Mesothelial cell of epicardium (in vitro differentiated cells): ENCODE measurements around the gene TELO2. TPM values are rescaled to one million over a fixed set of nuclear protein-coding genes. Genes with fewer than 3 reads are reported as not detected.

Source experiments
- DNase-seq, 2 experiments: peaks; one replicate each; pipeline ENCODE4 v3.0.0; 2021; ENCODE audit warnings: low spot score in 2 of 2; ENCODE audit not compliant: unreplicated experiment in 2 of 2
- H3K27ac Mint-ChIP-seq: 2 replicates; pipeline ENCODE4 v1.8.0; 2021; ENCODE audit warnings: mixed read lengths
- H3K27me3 Mint-ChIP-seq: 2 replicates; pipeline ENCODE4 v1.8.0; 2021; ENCODE audit warnings: low read depth, mixed read lengths
- H3K36me3 Mint-ChIP-seq: 2 replicates; pipeline ENCODE4 v1.8.0; 2021; ENCODE audit warnings: mixed read lengths
- H3K4me1 Mint-ChIP-seq: 2 replicates; pipeline ENCODE4 v1.8.0; 2021; ENCODE audit warnings: mixed read lengths
- H3K4me3 Mint-ChIP-seq: 2 replicates; pipeline ENCODE4 v1.8.0; 2021; ENCODE audit warnings: mild to moderate bottlenecking, moderate library complexity, mixed read lengths
- H3K9me3 Mint-ChIP-seq: 2 replicates; pipeline ENCODE4 v1.8.0; 2021; ENCODE audit warnings: mixed read lengths
- CTCF ChIP-seq: fragments of 200-600 bp; sonication (generic); IDR thresholded peaks from one replicate; pipeline ENCODE4 v1.5.0; 2021; ENCODE audit warnings: antibody characterized with exemption; ENCODE audit not compliant: unreplicated experiment
- total RNA-seq: library from RNA; stranded (reverse); gene quantifications from 3 replicates; pipeline ENCODE4 v1.2.1, GENCODE V29; 2021

TELO2 gene
- total RNA-seq, 1 donor from 2014 or later, result 70.2 TPM

- TF ChIP-seq CTCF, result no peak
- Mint-ChIP-seq H3K4me1 (peaks cover 13% of the 10 kb centered on the region), H3K36me3 (peaks cover 15% of the 10 kb centered on the region), H3K9me3 (no peaks in the 10 kb centered on the region), H3K27ac (no peak overlapping the region), H3K4me3 (no peak overlapping the region), H3K27me3 (no peaks in the 10 kb centered on the region)
- DNase-seq, result no peak
These were observed 53.3 kb downstream of the TELO2 start for GRCh38 chr16:1546430-1546829.

GRCh38 chr16:1548233-1548632, 55.1 kb downstream of the TELO2 start:
- H3K9me3 Mint-ChIP-seq, result no peaks in the 10 kb centered on the region
- H3K27me3 Mint-ChIP-seq, result no peaks in the 10 kb centered on the region
- peaks cover 11% of the 10 kb centered on the region for H3K4me1 Mint-ChIP-seq
- H3K36me3 Mint-ChIP-seq, result peaks cover 15% of the 10 kb centered on the region
- no peak overlapping the region for H3K4me3 Mint-ChIP-seq
- no peak for DNase-seq
- H3K27ac Mint-ChIP-seq, result no peak overlapping the region
- TF ChIP-seq CTCF, result no peak

GRCh38 chr16:1548727-1549126, 55.6 kb downstream of the TELO2 start:
- no peaks in the 10 kb centered on the region for H3K27me3 Mint-ChIP-seq
- no peaks in the 10 kb centered on the region for H3K9me3 Mint-ChIP-seq
- no peak overlapping the region for H3K27ac Mint-ChIP-seq
- DNase-seq, result no peak
- peaks cover 14% of the 10 kb centered on the region for H3K36me3 Mint-ChIP-seq
- no peak overlapping the region for H3K4me3 Mint-ChIP-seq
- peaks cover 8% of the 10 kb centered on the region for H3K4me1 Mint-ChIP-seq
- no peak for TF ChIP-seq CTCF

- no peak overlapping the region for H3K4me3 Mint-ChIP-seq
- H3K27ac Mint-ChIP-seq, result no peak overlapping the region
- H3K4me1 Mint-ChIP-seq, result peaks cover 7% of the 10 kb centered on the region
- DNase-seq, result no peak
- H3K27me3 Mint-ChIP-seq, result no peaks in the 10 kb centered on the region
- TF ChIP-seq CTCF, result no peak
- H3K36me3 Mint-ChIP-seq, result peaks cover 15% of the 10 kb centered on the region
- no peaks in the 10 kb centered on the region for H3K9me3 Mint-ChIP-seq
These were observed 56.9 kb downstream of the TELO2 start for GRCh38 chr16:1550069-1550468.

- H3K27ac Mint-ChIP-seq, result no peak overlapping the region
- no peak for TF ChIP-seq CTCF
- H3K27me3 Mint-ChIP-seq, result no peaks in the 10 kb centered on the region
- no peak for DNase-seq
- H3K36me3 Mint-ChIP-seq, result peaks cover 20% of the 10 kb centered on the region
- no peak overlapping the region for H3K4me3 Mint-ChIP-seq
- peaks cover 2% of the 10 kb centered on the region for H3K4me1 Mint-ChIP-seq
- H3K9me3 Mint-ChIP-seq, result no peaks in the 10 kb centered on the region
These were observed 57.5 kb downstream of the TELO2 start for GRCh38 chr16:1550696-1551095.

GRCh38 chr16:1551166-1551565, 58.0 kb downstream of the TELO2 start:
- Mint-ChIP-seq H3K27me3 (no peaks in the 10 kb centered on the region), H3K27ac (no peak overlapping the region), H3K36me3 (peaks cover 23% of the 10 kb centered on the region), H3K4me1 (no peaks in the 10 kb centered on the region), H3K9me3 (no peaks in the 10 kb centered on the region), H3K4me3 (no peak overlapping the region)
- no peak for TF ChIP-seq CTCF
- no peak for DNase-seq
